ENCODE data around the gene GEMIN7. TPM values are rescaled to one million over a fixed set of nuclear protein-coding genes. Genes with fewer than 3 reads are reported as not detected.

GEMIN7 gene
- total and polyA plus RNA-seq, 2 of the 13 experiments (the other 11 are each of a cell fraction or from before 2014, with no cell fraction given), result 24.1 to 30.6 TPM

GRCh38 chr19:45075301-45076028 is 3.6 kb upstream of the GEMIN7 start (continued):
- peak; percentile 7; the same call in 1 of the 2 replicates for TF ChIP-seq SALL1 (CRISPR knock-in tag; IDR thresholded peaks at IDR 0.05)
- TF ChIP-seq SETDB1 (CRISPR knock-in tag; IDR thresholded peaks at IDR 0.05; ENCODE audit: borderline replicate concordance), result no peak
- TF ChIP-seq PHF8 (CRISPR knock-in tag; IDR thresholded peaks at IDR 0.05), result no peak; the same call in 1 of the 2 replicates
- TF ChIP-seq ZKSCAN1 (IDR thresholded peaks at IDR 0.05; ENCODE audit: low read length), result no peak
- no peak for TF ChIP-seq ZNF343 (CRISPR knock-in tag; IDR thresholded peaks at IDR 0.05)
- no peak for TF ChIP-seq ZNF468 (CRISPR knock-in tag; IDR thresholded peaks at IDR 0.05)
- no peak for TF ChIP-seq CBFB (CRISPR knock-in tag; IDR thresholded peaks at IDR 0.05)
- no peak for TF ChIP-seq NFKB2 (CRISPR knock-in tag; IDR thresholded peaks at IDR 0.05; ENCODE audit: borderline replicate concordance)
- no peak for TF ChIP-seq ZBTB42 (CRISPR knock-in tag; IDR thresholded peaks at IDR 0.05)
- no peak for TF ChIP-seq KAT8 (CRISPR knock-in tag; IDR thresholded peaks at IDR 0.05)
- TF ChIP-seq HNF1B (CRISPR knock-in tag; IDR thresholded peaks at IDR 0.05), result no peak
- no peak for TF ChIP-seq ARID2 (CRISPR knock-in tag; IDR thresholded peaks at IDR 0.05; ENCODE audit: borderline replicate concordance)
- TF ChIP-seq ZNF644 (CRISPR knock-in tag; IDR thresholded peaks at IDR 0.05; ENCODE audit: low read depth), result no peak
- TF ChIP-seq ZIK1 (CRISPR knock-in tag; IDR thresholded peaks at IDR 0.05; ENCODE audit: borderline replicate concordance, low read depth), result no peak
- no peak for TF ChIP-seq TRIM22 (IDR thresholded peaks at IDR 0.05)
- peak; percentile 33; the same call in 1 of the 2 replicates for TF ChIP-seq ZNF296 (CRISPR knock-in tag; conservative IDR thresholded peaks at IDR 0.05)
- TF ChIP-seq AGO2 (optimal IDR thresholded peaks at IDR 0.05; ENCODE audit: low read depth, low read length), result peak; percentile 19
- TF ChIP-seq MEIS2 (CRISPR knock-in tag; IDR thresholded peaks at IDR 0.05), result no peak
- TF ChIP-seq PBX2 (CRISPR knock-in tag; IDR thresholded peaks at IDR 0.05), result no peak
- TF ChIP-seq ZSCAN9 (CRISPR knock-in tag; IDR thresholded peaks at IDR 0.05; ENCODE audit: borderline replicate concordance), result no peak
- no peak for TF ChIP-seq MTA1 (CRISPR knock-in tag; IDR thresholded peaks at IDR 0.05; ENCODE audit: borderline replicate concordance)
- TF ChIP-seq REST (IDR thresholded peaks at IDR 0.05; ENCODE audit: borderline replicate concordance in 1 of 2, low read depth in 1 of 2, low read length in 2 of 2), result no peak
- no peak for TF ChIP-seq ZFYVE20 (CRISPR knock-in tag; IDR thresholded peaks at IDR 0.05; ENCODE audit: borderline replicate concordance, low read depth)
